Measurements from ENCODE around the gene FAM204A. TPM values are rescaled to one million over a fixed set of nuclear protein-coding genes. Genes with fewer than 3 reads are reported as not detected.

The FAM204A gene
- 48.1 and 56.7 TPM in 2 replicates for total RNA-seq

DNA sequence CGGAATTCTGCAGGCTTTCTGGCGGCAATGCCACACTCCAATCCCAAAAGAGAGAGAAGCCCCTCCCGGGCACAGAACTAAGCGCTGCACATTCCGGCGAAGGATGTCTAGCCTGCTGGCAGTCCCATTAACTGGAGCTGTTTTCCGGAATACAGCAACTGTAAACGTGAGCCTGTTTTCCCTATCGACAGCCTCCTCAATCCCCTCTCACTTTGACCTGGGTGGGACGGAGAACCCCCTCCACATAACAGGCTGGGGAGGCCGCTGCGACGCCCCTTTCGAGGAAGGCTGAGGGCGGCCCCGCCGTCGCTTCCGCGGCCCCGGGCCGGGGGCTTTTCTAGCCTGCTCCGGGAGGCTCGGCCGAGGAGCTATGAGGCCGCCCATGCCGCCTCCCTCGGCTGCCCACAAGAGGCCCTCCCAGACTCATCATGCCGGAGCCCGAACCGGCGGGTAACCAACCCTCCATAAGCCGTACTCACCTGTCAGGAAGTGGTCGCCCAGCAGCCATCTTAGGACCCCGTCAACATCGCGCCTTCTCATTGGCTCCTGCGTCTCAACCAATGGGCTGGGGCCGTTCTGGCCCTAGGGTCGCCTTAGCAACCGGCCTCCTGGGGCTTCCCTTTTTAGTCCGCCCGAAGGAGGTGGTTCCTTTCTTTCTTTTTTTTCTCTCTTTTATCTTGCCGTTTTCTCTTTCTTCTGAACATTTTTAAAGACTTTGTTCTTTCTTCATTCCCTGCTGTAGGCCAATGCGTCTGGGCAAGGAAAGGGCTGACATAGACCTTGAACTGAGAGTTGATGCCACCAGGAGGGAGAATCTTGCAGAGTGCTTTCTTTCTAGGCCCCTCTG lies at the start of gene FAM204A:
FAM204A (minus strand) TSS at position 534 of the 847 bp plus-strand sequence. CDS start 5,909 bp downstream, outside the sequence.

Measured in placental pericyte (primary cell).